GM19238 (cell line): ENCODE measurements around the gene COQ8A.
"Not testable (repeated sequence)": the region's sequence is repeated elsewhere in the genome, so short reads cannot be mapped to it uniquely, and the experiment has no call there.

Source experiments
- DNase-seq: peaks from one replicate; pipeline ENCODE4 v3.0.0; 2011; ENCODE audit warnings: low spot score; ENCODE audit not compliant: insufficient read length

Gene COQ8A

DNA sequence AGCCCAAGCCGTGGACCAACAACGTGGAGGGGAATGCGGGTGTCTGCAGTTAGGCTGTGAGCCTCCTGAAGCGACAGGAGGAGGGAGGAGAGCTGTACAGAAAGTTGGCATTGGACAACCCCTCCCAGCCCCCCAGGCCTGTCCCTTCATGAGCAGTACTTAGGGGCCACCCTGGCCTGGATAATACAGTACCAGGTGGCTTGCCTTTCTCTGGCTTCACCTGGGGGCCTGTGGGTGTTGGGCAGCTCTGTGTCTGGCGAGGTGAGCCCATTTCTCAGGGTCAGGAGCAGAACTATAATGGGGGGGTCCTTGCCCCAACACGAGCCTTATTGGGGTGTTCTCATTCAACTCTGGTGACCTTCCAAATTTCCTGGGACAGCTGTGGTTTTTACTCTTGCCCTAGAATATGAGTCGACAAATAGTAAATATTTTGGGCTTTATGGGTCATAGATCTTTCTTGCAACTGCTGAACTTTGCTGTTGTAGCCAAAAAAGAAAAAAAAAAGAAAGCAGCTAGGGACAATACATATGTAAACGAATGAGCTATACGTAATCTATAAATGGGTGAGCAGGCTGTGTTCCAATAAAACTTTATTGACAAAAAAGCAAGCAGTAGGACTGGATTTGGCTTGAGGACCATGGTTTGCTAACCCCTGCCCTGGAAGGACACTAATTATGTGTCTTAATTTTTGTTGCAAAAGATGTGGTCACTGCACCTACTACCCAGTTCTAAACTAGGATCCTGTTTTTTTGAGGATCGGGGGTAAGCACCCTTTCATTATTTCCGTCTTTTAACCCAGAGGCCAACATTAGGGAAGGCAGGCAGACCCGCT lies 11.4 kb downstream of the COQ8A start:
- no peak for DNase-seq

DNA sequence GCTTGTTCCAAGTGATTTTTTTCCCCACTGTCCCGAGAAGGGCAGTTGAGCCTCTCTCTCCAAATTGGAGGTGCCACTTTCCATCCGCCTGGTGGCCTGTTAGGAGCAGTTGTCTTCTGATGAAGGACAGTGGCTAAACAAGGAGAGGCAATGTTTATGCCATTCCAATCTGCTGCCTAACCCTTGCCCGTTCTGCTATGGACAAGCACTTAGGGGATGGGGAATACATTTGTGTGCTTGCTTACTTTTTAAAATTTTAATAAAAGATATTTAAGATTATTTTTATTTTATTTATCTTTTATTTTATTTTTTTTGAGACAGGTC lies 12.0 kb downstream of the COQ8A start:
- DNase-seq = no peak

- DNase-seq = no peak
These were observed 13.2 kb downstream of the COQ8A start for GRCh38 chr1:226953175-226953800.

GRCh38 chr1:226954337-226954736 lies 14.2 kb downstream of the COQ8A start:
- no peak for DNase-seq

DNA sequence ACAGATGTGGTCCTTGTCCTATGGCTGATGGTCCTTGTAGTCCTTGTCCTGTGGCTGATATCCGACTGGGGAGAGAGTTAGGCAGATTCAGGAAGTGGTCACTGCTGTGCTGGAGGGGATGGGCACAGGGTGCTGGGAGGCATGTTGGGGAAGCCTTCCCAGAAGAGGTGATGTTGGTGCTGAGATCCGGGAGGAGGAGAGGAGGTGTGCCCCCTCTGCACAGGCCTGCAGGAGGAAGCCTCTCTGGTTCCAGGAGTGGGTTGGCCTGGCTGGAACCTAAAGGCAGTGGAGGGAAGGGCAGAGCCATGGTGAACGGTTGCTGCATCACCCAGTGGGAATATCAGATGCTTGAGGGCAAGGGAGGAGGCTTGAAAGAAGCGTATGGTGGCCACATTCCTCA lies 14.7 kb downstream of the COQ8A start:
- no peak for DNase-seq

- DNase-seq = not testable (repeated sequence)
These were observed 15.8 kb downstream of the COQ8A start for GRCh38 chr1:226955857-226956256.

GRCh38 chr1:226956942-226957713 lies 17.0 kb downstream of the COQ8A start:
- no peak for DNase-seq

DNA sequence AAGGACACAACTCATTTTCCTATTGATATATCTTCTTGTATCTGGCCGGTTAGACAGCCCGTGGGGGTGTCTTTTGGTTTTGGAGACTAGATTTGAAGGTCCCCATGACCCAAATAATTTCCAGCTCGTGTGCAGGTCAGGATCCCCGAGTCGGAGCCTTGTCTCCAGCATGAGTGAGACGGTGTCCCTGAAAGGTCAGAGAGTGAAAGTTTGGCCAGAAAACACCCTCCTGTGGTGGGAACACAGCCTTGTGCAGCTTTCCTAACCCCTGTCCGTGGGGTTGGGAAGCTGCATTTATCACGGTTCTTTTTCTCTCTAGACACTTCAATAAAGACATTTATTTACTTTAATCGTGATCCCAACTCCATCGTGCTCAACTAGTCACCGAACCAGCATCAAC lies 17.6 kb downstream of the COQ8A start:
- no peak for DNase-seq

DNA sequence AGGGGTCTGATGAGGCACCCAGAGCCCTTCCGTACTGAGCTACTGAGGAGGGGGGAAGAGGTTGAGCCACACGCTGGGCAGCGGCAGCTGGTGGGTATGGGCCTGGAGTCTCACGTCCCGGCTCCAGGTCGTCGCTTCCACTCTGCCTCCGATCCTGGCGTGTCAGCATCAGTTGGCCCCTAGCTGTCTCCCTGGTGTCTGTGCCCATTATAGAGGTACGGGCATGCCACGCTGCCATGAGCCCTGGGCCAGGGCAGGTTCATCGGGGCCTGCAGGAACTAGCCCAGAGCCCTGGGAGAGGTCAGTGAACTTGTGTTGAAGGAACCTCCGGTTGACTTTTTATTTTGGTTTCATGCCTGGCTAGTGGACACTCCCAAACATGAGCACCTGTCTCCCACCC lies 18.2 kb downstream of the COQ8A start:
- no peak for DNase-seq

GRCh38 chr1:226960256-226960655 lies 20.2 kb downstream of the COQ8A start:
- DNase-seq = no peak

DNA sequence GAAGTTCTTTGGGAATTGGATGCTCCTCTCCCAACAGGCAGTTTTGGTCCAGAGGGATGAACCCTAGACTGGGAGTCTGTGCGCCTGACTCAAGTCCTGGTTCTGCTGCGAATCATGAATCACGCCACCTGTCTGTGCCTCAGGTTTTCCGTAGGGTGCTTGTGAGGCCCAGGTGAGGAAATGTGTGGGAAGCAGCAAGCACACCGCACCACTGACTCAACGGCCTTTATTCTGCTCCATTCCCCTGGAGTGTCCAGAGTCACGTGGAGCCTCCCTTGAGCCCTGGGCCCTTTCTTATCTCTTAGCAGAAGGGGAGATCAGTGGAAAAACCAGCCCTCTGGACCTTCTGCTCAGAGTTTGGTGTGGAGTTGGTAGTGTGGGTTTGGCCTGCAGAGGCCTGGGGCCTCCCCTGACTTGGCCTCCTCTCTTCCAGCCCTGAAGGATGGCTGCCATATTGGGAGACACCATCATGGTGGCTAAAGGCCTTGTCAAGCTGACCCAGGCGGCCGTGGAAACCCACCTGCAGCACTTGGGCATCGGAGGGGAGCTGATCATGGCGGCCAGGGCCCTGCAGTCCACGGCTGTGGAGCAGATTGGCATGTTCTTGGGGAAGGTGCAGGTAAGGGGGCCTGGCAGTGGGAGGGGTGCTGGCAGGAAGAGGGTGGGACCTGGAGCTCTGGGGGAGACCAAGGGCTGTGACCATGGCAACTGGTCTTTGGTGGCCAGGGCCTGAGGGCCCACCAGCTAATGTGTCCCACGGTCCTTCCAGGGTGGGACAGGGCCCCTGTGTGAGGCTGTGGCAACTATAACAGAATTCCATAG lies 21.1 kb downstream of the COQ8A start:
- no peak for DNase-seq

DNA sequence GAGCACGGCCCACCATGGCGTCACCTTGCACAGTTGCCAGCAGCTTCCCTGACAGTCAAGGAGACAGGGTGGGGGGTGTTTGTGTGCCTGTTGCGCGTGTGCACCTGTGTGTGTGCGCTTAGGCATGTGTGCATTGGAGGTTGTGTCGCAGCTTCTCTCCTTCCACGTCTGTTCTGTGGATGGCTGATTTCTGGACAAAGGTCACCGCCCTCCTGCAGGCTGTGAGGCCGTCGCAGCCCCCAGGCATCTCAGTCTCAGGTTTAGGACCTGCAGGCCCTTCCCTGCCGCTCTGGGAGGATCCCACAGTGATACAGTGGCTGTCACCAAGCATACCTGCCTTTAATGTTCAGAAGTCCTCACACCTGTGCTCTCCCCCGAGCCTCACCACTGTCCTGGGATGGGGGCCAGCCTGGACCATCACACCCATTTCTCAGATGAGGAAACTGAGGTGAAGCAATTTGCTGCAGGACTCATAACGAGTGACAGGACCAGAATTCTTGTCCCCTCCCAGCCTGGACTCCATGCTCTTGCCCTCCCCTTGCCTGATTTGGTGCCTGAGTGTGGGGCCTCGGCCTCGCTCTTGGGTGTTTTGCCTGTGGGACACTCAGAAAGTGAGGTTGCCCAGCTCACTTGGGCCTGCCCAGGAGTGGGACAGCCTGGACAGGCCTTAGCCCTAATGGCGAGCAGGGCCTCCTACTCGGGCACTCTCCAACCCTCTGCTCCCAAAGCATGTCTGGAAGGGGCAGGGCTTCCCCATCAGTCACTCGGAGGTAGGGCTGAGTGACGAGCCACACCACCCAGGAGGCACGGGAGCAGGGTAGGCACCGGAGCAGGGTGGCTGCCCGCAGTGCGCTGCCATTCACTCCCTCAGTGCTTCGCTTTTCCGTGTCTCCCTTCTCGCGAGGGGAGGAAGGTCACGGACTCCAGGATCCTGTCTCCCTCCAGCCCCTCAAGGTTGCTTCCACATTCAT lies 22.6 kb downstream of the COQ8A start:
- DNase-seq = no peak

- no peak for DNase-seq
These were observed 24.0 kb downstream of the COQ8A start for GRCh38 chr1:226964068-226964425.

DNA sequence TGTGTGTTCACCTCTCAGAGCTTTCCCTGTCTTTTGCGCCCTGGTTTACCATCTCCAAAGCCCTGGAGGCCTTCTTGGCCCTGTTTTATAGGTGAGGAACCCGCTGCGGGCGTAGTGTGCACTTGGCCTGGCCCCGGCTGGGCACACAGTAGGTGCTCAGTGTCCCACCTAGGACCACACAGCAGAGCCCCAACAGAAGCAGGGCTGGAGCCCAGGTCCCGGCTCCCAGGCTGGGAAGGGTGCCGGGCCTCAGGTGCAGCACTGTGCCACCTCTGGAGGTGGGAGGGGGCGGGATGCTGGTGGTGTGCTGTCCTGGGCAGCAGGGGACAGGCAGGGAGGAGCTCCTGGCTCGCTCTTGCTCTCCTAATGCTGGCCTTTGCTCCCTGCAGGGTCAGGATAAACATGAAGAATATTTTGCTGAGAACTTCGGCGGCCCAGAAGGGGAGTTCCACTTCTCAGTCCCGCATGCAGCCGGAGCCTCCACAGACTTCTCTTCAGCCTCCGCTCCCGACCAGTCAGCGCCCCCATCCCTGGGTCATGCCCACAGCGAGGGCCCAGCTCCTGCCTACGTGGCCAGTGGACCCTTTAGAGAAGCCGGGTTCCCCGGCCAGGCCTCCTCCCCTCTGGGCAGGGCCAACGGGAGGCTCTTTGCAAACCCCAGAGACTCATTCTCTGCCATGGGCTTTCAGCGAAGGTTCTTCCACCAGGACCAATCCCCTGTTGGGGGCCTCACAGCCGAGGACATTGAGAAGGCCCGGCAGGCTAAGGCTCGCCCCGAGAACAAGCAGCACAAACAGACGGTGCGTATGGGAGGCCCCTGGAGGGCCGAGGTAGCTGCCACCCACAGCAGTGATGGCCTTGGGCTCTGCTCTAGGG lies 24.8 kb downstream of the COQ8A start:
- no peak for DNase-seq

DNA sequence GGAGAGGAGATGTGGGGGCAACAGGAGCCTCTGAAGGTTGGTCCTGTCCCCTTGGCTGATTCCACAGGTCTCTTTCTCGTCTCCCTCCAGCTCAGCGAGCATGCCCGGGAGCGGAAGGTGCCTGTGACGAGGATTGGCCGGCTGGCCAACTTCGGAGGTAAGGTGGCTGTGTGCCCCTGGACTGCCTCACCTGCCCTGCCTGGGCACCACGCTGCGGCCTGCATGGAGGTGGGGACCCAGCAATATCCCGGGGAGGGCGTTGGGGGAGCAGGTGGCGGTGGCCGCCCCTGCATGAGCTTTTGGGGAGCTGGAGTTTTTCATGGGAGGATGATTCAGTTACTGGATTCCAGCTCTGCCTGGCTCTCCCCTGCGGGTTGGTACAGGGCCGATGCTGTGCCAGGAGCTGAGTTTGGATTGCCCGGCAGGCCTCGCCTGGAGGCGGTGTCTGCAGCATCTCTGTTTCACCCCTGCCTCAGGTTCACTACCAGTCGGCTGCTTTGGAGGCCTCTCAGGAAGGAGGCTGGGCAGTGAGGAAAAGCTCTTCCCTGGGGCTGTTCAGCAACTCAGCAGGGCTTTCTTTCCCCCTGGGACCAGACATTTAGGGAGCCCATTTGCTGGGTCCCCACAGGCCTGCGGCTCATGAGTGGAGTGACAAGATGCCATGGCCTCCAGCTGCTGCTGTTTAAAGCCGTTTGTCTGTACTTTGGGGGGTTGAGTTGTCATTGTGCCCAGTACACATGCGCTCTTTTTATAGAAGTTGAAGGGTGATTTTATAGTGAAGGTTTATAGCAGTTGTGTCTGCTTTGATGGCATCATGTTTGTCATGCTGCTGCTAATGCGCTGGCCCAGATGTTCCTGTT lies 25.7 kb downstream of the COQ8A start:
- DNase-seq = no peak

- no peak for DNase-seq
These were observed 26.6 kb downstream of the COQ8A start for GRCh38 chr1:226966683-226967082.

GRCh38 chr1:226967665-226968064 lies 27.6 kb downstream of the COQ8A start:
- no peak for DNase-seq

DNA sequence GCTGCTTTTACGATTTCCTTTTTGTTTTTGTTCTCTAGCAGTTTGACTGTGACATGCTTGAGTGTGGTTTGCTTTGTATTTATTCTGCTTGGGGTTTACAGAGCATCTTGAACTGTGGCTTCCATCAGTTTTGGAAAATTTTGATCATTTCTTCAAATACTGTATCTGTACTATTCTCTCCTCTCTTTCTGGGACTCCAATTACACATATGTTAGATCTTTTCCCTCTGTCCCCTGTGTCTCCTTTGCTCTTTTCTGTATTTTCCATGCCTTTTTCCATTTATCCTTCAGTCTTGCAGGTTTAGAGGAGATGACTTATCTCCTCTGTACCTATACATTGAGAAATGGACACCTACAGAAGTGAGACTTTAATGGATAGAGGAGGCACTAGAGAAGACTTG lies 31.7 kb downstream of the COQ8A start:
- DNase-seq = no peak

GRCh38 chr1:226972931-226973330 lies 32.8 kb downstream of the COQ8A start:
- DNase-seq = no peak
